Mucosa of descending colon (tissue), 3 donors: ENCODE results near the gene EPN2. TPM values are rescaled to one million over a fixed set of nuclear protein-coding genes. Genes with fewer than 3 reads are reported as not detected.
A peak's percentile ranks its signal among the peaks of the same experiment; 100 is the strongest.

Experiments used
- ATAC-seq: fragments of 200-7000 bp; cut with Tn5 transposase; one replicate; pipeline ENCODE4 v1.9.1; 2020; ENCODE audit warnings: mild to moderate bottlenecking, moderate library complexity
- DNase-seq, 3 donors: peaks; one replicate each; pipeline ENCODE4 v3.0.0-alpha.2; 2020
- H3K36me3 ChIP-seq: fragments of 200-600 bp; one replicate; pipeline ENCODE4 v1.8.0; 2021; ENCODE audit warnings: low read depth, mild to moderate bottlenecking
- H3K4me1 ChIP-seq: fragments of 200-600 bp; one replicate; pipeline ENCODE4 v1.8.0; 2021; ENCODE audit warnings: low read depth, mild to moderate bottlenecking
- H3K4me3 ChIP-seq: fragments of 200-600 bp; one replicate; pipeline ENCODE4 v1.8.0; 2021; ENCODE audit warnings: mild to moderate bottlenecking
- H3K9me3 ChIP-seq: fragments of 200-600 bp; one replicate; pipeline ENCODE4 v1.8.0; 2021; ENCODE audit warnings: mild to moderate bottlenecking
- intact Hi-C, 2 donors: fragments of 100-400 bp; cut with DNase I in 1 of 2; cut with micrococcal nuclease in 1 of 2; formaldehyde crosslinking; loops; one replicate each; pipeline versions ENCODE4 v1.11.0 to v1.11.1; 2022; cut with DNase I, micrococcal nuclease
- total RNA-seq, 3 donors: library from RNA; stranded (reverse); fragmentation: NEBNext Ultra II Directional in 2 of 3; extraction: Animal tissue kit (Norgen Biotek cat#: 25700) in 2 of 3; gene quantifications; one replicate each; pipeline versions ENCODE4 v1.2.1 to v1.2.4, GENCODE V29; 2021 to 2023
- TF ChIP-seq, protein P1 (sequence below): fragments of 200-600 bp; IDR thresholded peaks from one replicate; pipeline ENCODE4 v1.8.0; 2022; ENCODE audit warnings: antibody characterized with exemption, mild to moderate bottlenecking
- donor health status: DM: no; HTN: no; CAD: no; lungs with moderate emphysema.
- donor health status: DM: no; HTN: no; CAD: no.
- donor health status: DM: no; HTN: yes; CAD: no.

EPN2 gene
- total RNA-seq, 3 donors from 2014 or later: 32.6 to 75.8 (median 45.0) TPM

- Histone ChIP-seq H3K4me1 (peaks cover 20% of the 10 kb centered on the region), H3K36me3 (no peaks in the 10 kb centered on the region), H3K9me3 (no peaks in the 10 kb centered on the region), H3K4me3 (no peak overlapping the region)
- DNase-seq (no peak), ATAC-seq (peak; percentile 17)
- intact Hi-C loops: no loop called here
- TF ChIP-seq, protein P1, sequence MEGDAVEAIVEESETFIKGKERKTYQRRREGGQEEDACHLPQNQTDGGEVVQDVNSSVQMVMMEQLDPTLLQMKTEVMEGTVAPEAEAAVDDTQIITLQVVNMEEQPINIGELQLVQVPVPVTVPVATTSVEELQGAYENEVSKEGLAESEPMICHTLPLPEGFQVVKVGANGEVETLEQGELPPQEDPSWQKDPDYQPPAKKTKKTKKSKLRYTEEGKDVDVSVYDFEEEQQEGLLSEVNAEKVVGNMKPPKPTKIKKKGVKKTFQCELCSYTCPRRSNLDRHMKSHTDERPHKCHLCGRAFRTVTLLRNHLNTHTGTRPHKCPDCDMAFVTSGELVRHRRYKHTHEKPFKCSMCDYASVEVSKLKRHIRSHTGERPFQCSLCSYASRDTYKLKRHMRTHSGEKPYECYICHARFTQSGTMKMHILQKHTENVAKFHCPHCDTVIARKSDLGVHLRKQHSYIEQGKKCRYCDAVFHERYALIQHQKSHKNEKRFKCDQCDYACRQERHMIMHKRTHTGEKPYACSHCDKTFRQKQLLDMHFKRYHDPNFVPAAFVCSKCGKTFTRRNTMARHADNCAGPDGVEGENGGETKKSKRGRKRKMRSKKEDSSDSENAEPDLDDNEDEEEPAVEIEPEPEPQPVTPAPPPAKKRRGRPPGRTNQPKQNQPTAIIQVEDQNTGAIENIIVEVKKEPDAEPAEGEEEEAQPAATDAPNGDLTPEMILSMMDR: no peak
Observed at GRCh38 chr17:19247473-19247872, 10.3 kb downstream of the EPN2 start.

- Histone ChIP-seq H3K9me3 (no peaks in the 10 kb centered on the region), H3K4me3 (no peak overlapping the region), H3K36me3 (no peaks in the 10 kb centered on the region), H3K4me1 (peaks cover 20% of the 10 kb centered on the region)
- ATAC-seq (peak; percentile 75), DNase-seq (no peak)
- intact Hi-C loops: no loop called here
- TF ChIP-seq, protein P1: no peak
Observed at GRCh38 chr17:19248151-19248927, 11.2 kb downstream of the EPN2 start.

- peak in 2 of 3 donors; percentile 46 to 61 for DNase-seq
- ATAC-seq: peak; percentile 65
- H3K36me3 ChIP-seq: no peaks in the 10 kb centered on the region
- no peak overlapping the region for H3K4me3 ChIP-seq
- TF ChIP-seq, protein P1: no peak
- H3K9me3 ChIP-seq: no peaks in the 10 kb centered on the region
- peaks cover 20% of the 10 kb centered on the region for H3K4me1 ChIP-seq
- intact Hi-C loops: no loop called here
Observed at GRCh38 chr17:19248928-19249574, 11.9 kb downstream of the EPN2 start.

DNA sequence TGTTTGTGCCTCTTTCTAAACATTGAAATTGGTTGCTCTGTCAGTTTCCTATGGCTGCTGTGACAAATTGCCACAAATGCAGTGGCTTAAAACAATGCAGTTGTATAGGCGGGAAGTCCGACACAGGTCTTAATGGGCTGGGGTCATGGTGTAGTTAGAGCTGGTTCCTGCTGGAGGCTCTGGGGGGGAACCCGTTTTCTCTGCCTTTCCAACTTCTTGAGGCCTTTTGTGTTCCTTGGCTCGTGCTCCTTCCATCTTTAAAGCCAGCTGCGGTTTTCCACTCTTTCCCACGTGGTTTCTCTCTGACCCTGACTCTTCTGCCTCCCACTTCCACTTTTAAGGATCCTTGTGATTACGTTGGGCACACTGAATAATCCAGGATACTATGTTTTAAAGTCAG is 12.5 kb downstream of the EPN2 start:
- intact Hi-C loops: no loop called here
- Histone ChIP-seq H3K36me3 (no peaks in the 10 kb centered on the region), H3K9me3 (no peaks in the 10 kb centered on the region), H3K4me3 (no peak overlapping the region), H3K4me1 (peaks cover 20% of the 10 kb centered on the region)
- DNase-seq (no peak), ATAC-seq (no peak)
- TF ChIP-seq, protein P1: no peak

- DNase-seq: no peak
- ATAC-seq: no peak
- Histone ChIP-seq H3K36me3 (no peaks in the 10 kb centered on the region), H3K9me3 (no peaks in the 10 kb centered on the region), H3K4me3 (no peak overlapping the region), H3K4me1 (peaks cover 20% of the 10 kb centered on the region)
- TF ChIP-seq, protein P1: no peak
- intact Hi-C loops: no loop called here
Observed at GRCh38 chr17:19250421-19251173, 13.4 kb downstream of the EPN2 start.
